ENCODE data around the gene CDC34. TPM values are rescaled to one million over a fixed set of nuclear protein-coding genes. Genes with fewer than 3 reads are reported as not detected.

Gene CDC34
- total and polyA plus RNA-seq, 9 of the 15 experiments (the other 6 are each of a cell fraction or from before 2014, with no cell fraction given): 0.80 to 203 (median 65.5) TPM

GRCh38 chr19:574658-575526 is 43.3 kb downstream of the CDC34 start (continued):
- TF ChIP-seq CTCFL (IDR thresholded peaks at IDR 0.05; ENCODE audit: borderline replicate concordance, insufficient read depth, low read depth, low read length, poor library complexity, severe bottlenecking): no peak
- no peak for TF ChIP-seq PREB (CRISPR knock-in tag; IDR thresholded peaks at IDR 0.05)
- TF ChIP-seq IRF2 (CRISPR knock-in tag; IDR thresholded peaks at IDR 0.05): no peak
- TF ChIP-seq ZNF318 (IDR thresholded peaks at IDR 0.05; ENCODE audit: borderline replicate concordance in 1 of 2, low read depth in 1 of 2): no peak
- TF ChIP-seq ZNF79 (CRISPR knock-in tag; IDR thresholded peaks at IDR 0.05; ENCODE audit: low read depth): no peak
- TF ChIP-seq PHF8 (IDR thresholded peaks at IDR 0.05; ENCODE audit: borderline replicate concordance, low read length): no peak
- TF ChIP-seq CEBPG (CRISPR knock-in tag; IDR thresholded peaks at IDR 0.05): no peak
- TF ChIP-seq CEBPG (tag; conservative IDR thresholded peaks at IDR 0.05 in 1 of 2, IDR thresholded peaks at IDR 0.05 in 1 of 2): no peak
- TF ChIP-seq FOSL1 (tag; conservative IDR thresholded peaks at IDR 0.05): peak; percentile 34; the same call in 1 of the 2 replicates
- no peak for TF ChIP-seq PTRF (tag; IDR thresholded peaks at IDR 0.05)
- TF ChIP-seq SIN3B (IDR thresholded peaks at IDR 0.05; ENCODE audit: low read depth): no peak; the same call in 1 of the 2 replicates
- no peak for TF ChIP-seq ATF6 (CRISPR knock-in tag; IDR thresholded peaks at IDR 0.05)

All from K562 (cell line).